HK-2 (cell line): Measurements from ENCODE around the gene KISS1R.
A peak's percentile ranks its signal among the peaks of the same experiment; 100 is the strongest.
"Not testable (repeated sequence)": the region's sequence is repeated elsewhere in the genome, so short reads cannot be mapped to it uniquely, and the experiment has no call there.

Experiments used
- DNase-seq: peaks from one replicate; pipeline ENCODE4 v3.0.0-alpha.2; 2018; ENCODE audit not compliant: unreplicated experiment

KISS1R gene

GRCh38 chr19:881385-882071 lies 35.6 kb upstream of the KISS1R start:
- DNase-seq = no peak

GRCh38 chr19:882871-883497 lies 34.1 kb upstream of the KISS1R start:
- DNase-seq = no peak

- peak; percentile 88 for DNase-seq
Observed at GRCh38 chr19:883661-884211, 33.4 kb upstream of the KISS1R start.

GRCh38 chr19:884420-885211 lies 32.5 kb upstream of the KISS1R start:
- no peak for DNase-seq

GRCh38 chr19:885536-886224 lies 31.5 kb upstream of the KISS1R start:
- DNase-seq = no peak

- DNase-seq = no peak
Observed at GRCh38 chr19:887072-887471, 30.1 kb upstream of the KISS1R start.

- DNase-seq = no peak
Observed at GRCh38 chr19:887599-887998, 29.5 kb upstream of the KISS1R start.

GRCh38 chr19:888581-889385 lies 28.4 kb upstream of the KISS1R start:
- no peak for DNase-seq

GRCh38 chr19:889662-890295 lies 27.4 kb upstream of the KISS1R start:
- no peak for DNase-seq

GRCh38 chr19:890831-891230 lies 26.3 kb upstream of the KISS1R start:
- no peak for DNase-seq

GRCh38 chr19:891421-892200 lies 25.5 kb upstream of the KISS1R start:
- not testable (repeated sequence) for DNase-seq

GRCh38 chr19:892243-892893 lies 24.8 kb upstream of the KISS1R start:
- no peak for DNase-seq

GRCh38 chr19:892894-893689 lies 24.0 kb upstream of the KISS1R start, which contains the start of the genes MED16 and RNU6-9:
Gene MED16 (minus strand): TSS chr19:893187. CDS start chr19:891131, 2,056 bp downstream.
Gene RNU6-9 (plus strand): TSS chr19:893484.
- peak; percentile 87 for DNase-seq

- no peak for DNase-seq
Observed at GRCh38 chr19:896434-896833, 20.7 kb upstream of the KISS1R start.

GRCh38 chr19:896999-897398 lies 20.1 kb upstream of the KISS1R start:
- no peak for DNase-seq

GRCh38 chr19:897442-898039 lies 19.6 kb upstream of the KISS1R start:
- DNase-seq = no peak

- no peak for DNase-seq
Observed at GRCh38 chr19:898663-899062, 18.5 kb upstream of the KISS1R start.
